AG04450 (cell line): Measurements from ENCODE around the gene MSRB3. TPM values are rescaled to one million over a fixed set of nuclear protein-coding genes. Genes with fewer than 3 reads are reported as not detected.

Source experiments
- CTCF ChIA-PET: fragments of 300-600, 350-600 bp; formaldehyde crosslinking; extraction: SDS; loops from one replicate; lab custom pipeline; 2022; ENCODE audit warnings: antibody characterized with exemption, inconsistent platforms; lab: Charles Lee
- POLR2A ChIA-PET: fragments of 350-600 bp; formaldehyde crosslinking; extraction: SDS; loops from one replicate; lab custom pipeline; 2021; ENCODE audit warnings: antibody characterized with exemption, inconsistent platforms; lab: Yijun Ruan, JAX
- DNase-seq: peaks from one replicate; pipeline ENCODE4 v3.0.0-alpha.2; 2011; ENCODE audit warnings: low read depth, low spot score
- H3K27ac ChIP-seq: one replicate; pipeline ENCODE4 v1.5.1; 2012; ENCODE audit warnings: low read depth, low read length, control low read depth
- H3K27me3 ChIP-seq: one replicate; pipeline ENCODE4 v1.6.0; 2012; ENCODE audit warnings: low read length; ENCODE audit not compliant: control insufficient read depth, insufficient read depth
- H3K4me3 ChIP-seq: 2 replicates; pipeline ENCODE4 v1.5.1; 2011; ENCODE audit warnings: mild to moderate bottlenecking, low read depth, low read length, control low read depth
- H3K9me3 ChIP-seq: 2 replicates; pipeline ENCODE4 v1.5.1; 2012; ENCODE audit warnings: low read length; ENCODE audit not compliant: control insufficient read depth, insufficient read depth
- CTCF ChIP-seq: IDR thresholded peaks from 2 replicates; pipeline ENCODE4 v1.5.1; 2011; ENCODE audit warnings: low read depth, low read length, control low read depth, inconsistent platforms
- polyA plus RNA-seq: library from polyadenylated mRNA; depleted of rRNA; stranded (reverse); fragments of >200 nt; gene quantifications from 2 replicates; pipeline ENCODE4 v1.2.3, GENCODE V29; 2011

Gene MSRB3
- polyA plus RNA-seq, 1 experiment: 75.6 TPM

DNA sequence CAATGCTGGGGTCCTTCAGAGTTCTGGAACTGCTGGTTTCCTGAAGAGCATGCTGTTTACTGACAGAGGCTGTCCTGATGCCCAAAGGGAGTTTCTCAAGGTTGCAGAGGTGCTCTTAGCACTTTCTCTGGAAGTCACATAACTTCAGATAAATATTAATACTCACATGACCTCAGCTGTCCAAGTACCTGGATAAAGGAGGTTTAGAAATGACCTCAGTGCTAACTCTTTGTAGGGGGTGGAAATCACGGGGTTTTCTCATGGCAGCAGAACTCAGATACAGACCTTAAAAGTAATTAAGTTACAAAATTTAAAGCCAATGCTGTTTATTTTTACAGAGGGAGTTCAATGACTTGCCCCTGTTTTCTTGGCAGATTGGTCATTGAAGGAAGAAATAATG, 225.9 kb downstream of the MSRB3 start:
- CTCF ChIA-PET: no interaction called here
- POLR2A ChIA-PET: no interaction called here
- no peak overlapping the region for H3K4me3 ChIP-seq

GRCh38 chr12:65505386-65506121, 227.1 kb downstream of the MSRB3 start:
- H3K4me3 ChIP-seq: no peak overlapping the region
- H3K27me3 ChIP-seq: no peaks in the 10 kb centered on the region
- no peak overlapping the region for H3K27ac ChIP-seq
- no peak for DNase-seq
- ChIA-PET POLR2A (no interaction called here), CTCF (interaction anchor here (0.6 kb wide), 1 partner anchor 582 kb away, joined by 3 read pairs; no protein-coding TSS in a partner anchor)
- no peaks in the 10 kb centered on the region; the same call in 1 of the 2 replicates for H3K9me3 ChIP-seq
- TF ChIP-seq CTCF: no peak

More for the DNA sequence above, 225.9 kb downstream of the MSRB3 start:
- no peaks in the 10 kb centered on the region for H3K27me3 ChIP-seq
- no peaks in the 10 kb centered on the region for H3K9me3 ChIP-seq
- DNase-seq: no peak
- TF ChIP-seq CTCF: no peak
- no peak overlapping the region for H3K27ac ChIP-seq

GRCh38 chr12:65508276-65509035, 230.0 kb downstream of the MSRB3 start:
- ChIA-PET CTCF (no interaction called here), POLR2A (no interaction called here)
- no peak for TF ChIP-seq CTCF
- no peak for DNase-seq
- H3K27ac ChIP-seq: no peak overlapping the region
- H3K27me3 ChIP-seq: no peaks in the 10 kb centered on the region
- H3K4me3 ChIP-seq: no peak overlapping the region
- no peaks in the 10 kb centered on the region; the same call in 1 of the 2 replicates for H3K9me3 ChIP-seq

GRCh38 chr12:65510007-65510406, 231.5 kb downstream of the MSRB3 start:
- Histone ChIP-seq H3K4me3 (no peak overlapping the region), H3K9me3 (no peaks in the 10 kb centered on the region; the same call in 1 of the 2 replicates), H3K27ac (no peak overlapping the region), H3K27me3 (no peaks in the 10 kb centered on the region)
- ChIA-PET POLR2A (no interaction called here), CTCF (no interaction called here)
- no peak for DNase-seq
- TF ChIP-seq CTCF: no peak
